SK-N-MC (cell line): ENCODE measurements around the gene C1orf116.

Experiments used
- EZH2 ChIP-seq: fragments of 200-600 bp; sonication (generic); IDR thresholded peaks from one replicate; pipeline ENCODE4 v1.6.1; 2017; ENCODE audit warnings: antibody characterized with exemption
- FOXP2 ChIP-seq: optimal IDR thresholded peaks from 2 replicates; pipeline ENCODE3; 2011; ENCODE audit warnings: mild to moderate bottlenecking, moderate library complexity; ENCODE audit not compliant: insufficient read depth; ENCODE audit errors: extremely low read length, control extremely low read depth
- POLR2AphosphoS5 ChIP-seq: IDR thresholded peaks from 2 replicates; pipeline ENCODE4 v1.6.1; 2012; ENCODE audit warnings: mild to moderate bottlenecking, low read depth, low read length, borderline replicate concordance

GRCh38 chr1:207072233-207072632, 39.7 kb upstream of the C1orf116 start:
- TF ChIP-seq EZH2 (no peak), FOXP2 (no peak), POLR2AphosphoS5 (no peak)
